ENCODE measurements around the gene OR14A2. TPM values are rescaled to one million over a fixed set of nuclear protein-coding genes. Genes with fewer than 3 reads are reported as not detected.
"Not testable (repeated sequence)": the region's sequence is repeated elsewhere in the genome, so short reads cannot be mapped to it uniquely, and the experiment has no call there.

Gene OR14A2
- total RNA-seq, 2 experiments from 2014 or later: not detected

DNA sequence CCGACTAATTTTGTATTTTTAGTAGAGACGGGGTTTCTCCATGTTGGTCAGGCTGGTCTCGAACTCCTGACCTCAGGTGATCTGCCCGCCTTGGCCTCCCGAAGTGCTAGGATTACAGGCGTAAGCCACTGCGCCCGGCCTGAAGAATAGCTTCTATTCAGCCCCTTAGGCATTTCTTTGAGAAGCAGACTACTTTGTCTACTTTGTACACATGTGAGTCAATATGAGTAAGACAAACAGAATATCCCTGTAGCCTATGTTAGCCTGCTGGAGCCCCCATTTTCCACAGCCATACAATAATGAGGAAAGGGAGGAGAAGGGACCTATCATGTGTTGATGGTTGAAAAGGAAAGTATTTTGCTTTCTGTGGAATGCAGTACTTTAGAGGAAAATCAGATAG lies 37.3 kb downstream of the OR14A2 start:
- H3K4me3 Mint-ChIP-seq; H3K27ac Mint-ChIP-seq; H3K4me1 Mint-ChIP-seq; H3K27me3 Mint-ChIP-seq; DNase-seq; ATAC-seq; CTCF ChIA-PET; H3K9me3 Mint-ChIP-seq (ENCODE audit: low read depth); H3K36me3 Mint-ChIP-seq: not testable (repeated sequence)

DNA sequence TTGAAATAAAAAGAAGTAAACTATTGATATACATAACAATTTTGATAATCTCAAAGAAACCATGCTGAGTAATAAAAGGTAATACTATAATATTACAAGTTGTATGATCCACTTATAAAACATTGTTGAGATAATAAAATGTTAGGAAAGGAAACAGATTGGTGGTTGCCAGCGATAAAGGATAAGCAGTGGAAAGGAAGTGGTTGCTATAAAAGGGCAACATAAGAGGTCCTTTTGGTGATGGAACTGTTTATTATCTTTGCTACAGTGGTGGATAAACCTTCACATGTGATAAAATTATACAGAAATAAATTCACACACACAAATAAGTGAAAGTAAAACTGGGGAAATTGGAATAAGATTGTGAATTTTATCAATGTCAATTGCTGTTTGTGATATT lies 46.6 kb downstream of the OR14A2 start:
- DNase-seq (no peak), ATAC-seq (no peak)
- CTCF ChIA-PET: no interaction called here
- Mint-ChIP-seq H3K36me3 (no peaks in the 10 kb centered on the region), H3K27ac (no peak overlapping the region), H3K4me1 (no peaks in the 10 kb centered on the region), H3K9me3 (ENCODE audit: low read depth) (peaks cover 7% of the 10 kb centered on the region), H3K4me3 (no peak overlapping the region), H3K27me3 (no peaks in the 10 kb centered on the region)

DNA sequence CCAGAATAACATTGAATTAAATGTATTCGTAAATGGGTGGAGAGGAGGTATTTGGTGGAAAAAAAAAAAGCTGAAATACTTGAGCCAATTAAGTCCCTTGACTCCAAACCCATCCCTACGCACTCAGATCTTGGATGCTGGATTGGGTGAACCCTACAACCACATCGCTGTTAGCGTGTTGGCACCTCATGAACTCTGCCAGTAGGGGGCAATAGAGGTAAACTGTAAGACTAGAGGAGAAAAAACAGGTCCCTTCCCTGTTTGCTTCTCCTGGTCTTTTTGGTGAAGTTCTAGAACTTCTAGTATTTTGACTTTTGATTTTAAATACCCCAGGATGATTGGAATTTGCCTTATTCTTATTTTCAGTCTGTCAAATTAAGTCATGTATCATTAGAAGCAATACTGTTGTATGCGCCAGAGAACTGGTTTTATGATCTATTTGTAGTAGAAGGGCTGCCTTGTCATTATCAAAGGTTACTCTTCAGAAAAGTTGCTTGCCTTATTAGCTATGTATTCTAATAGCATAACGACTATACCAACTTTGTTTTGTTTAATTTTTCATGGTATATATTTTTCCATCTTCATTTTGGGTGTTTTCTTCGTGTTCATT lies 66.5 kb downstream of the OR14A2 start:
- no peak overlapping the region for H3K4me3 Mint-ChIP-seq
- H3K27ac Mint-ChIP-seq: no peak overlapping the region
- H3K36me3 Mint-ChIP-seq: no peaks in the 10 kb centered on the region
- ATAC-seq (peak; percentile 55), DNase-seq (peak; percentile 51)
- H3K9me3 Mint-ChIP-seq (ENCODE audit: low read depth): no peaks in the 10 kb centered on the region
- no peaks in the 10 kb centered on the region for H3K27me3 Mint-ChIP-seq
- H3K4me1 Mint-ChIP-seq: no peaks in the 10 kb centered on the region
- CTCF ChIA-PET: no interaction called here

DNA sequence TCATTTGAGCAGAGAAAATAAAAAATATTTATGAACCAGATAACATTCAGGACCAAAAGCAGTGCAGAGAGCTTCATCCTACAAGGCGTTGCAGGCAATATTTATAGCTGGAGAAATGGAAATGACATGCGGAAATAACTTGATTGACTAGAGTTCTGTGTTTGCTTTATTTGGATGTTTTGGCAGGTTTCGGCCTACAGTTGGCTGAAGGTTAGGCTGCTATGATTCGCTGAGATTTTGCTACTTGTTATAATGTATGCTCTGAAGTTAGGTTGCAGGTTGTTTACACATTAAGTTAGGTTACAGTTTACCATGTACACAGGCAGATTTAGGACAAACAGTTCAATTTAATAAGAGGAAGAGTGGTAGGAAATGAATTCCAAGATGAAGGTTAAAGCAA lies 67.8 kb downstream of the OR14A2 start:
- Mint-ChIP-seq H3K4me1 (no peaks in the 10 kb centered on the region), H3K27ac (no peak overlapping the region), H3K27me3 (no peaks in the 10 kb centered on the region), H3K9me3 (ENCODE audit: low read depth) (no peaks in the 10 kb centered on the region), H3K36me3 (no peaks in the 10 kb centered on the region), H3K4me3 (no peak overlapping the region)
- no peak for DNase-seq
- ATAC-seq: no peak
- CTCF ChIA-PET: no interaction called here

DNA sequence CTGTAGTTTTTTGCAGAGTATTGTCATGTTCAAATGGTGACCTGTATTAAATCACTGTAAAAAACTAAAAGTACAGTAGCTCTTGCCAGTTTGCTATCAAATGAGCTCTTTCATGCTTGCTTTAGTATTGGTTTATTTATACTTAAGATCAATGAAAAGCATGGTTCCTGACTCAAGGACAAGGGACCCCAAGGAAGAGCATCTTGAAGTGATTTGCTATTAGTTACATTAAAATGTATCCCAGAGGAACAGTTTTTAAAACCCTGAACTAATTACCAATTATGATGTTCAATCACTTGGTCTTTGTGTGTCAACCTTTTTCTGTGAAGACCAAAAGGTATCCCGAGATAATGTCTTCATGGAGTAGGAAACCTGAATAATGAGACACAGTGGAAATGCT lies 68.3 kb downstream of the OR14A2 start, which contains the start of gene OR13G1:
TSS of gene OR13G1 (minus strand) at position 101 of the 400 bp plus-strand sequence. CDS start 6,698 bp downstream, outside the sequence.
- no peaks in the 10 kb centered on the region for H3K27me3 Mint-ChIP-seq
- H3K4me3 Mint-ChIP-seq: no peak within 1 kb of the TSS
- CTCF ChIA-PET: no interaction called here
- no peak within 1 kb of the TSS for H3K27ac Mint-ChIP-seq
- H3K36me3 Mint-ChIP-seq: no peaks in the 10 kb centered on the region
- no peaks in the 10 kb centered on the region for H3K4me1 Mint-ChIP-seq
- DNase-seq: no peak
- no peaks in the 10 kb centered on the region for H3K9me3 Mint-ChIP-seq (ENCODE audit: low read depth)
- no peak for ATAC-seq

Other genes starting within 250 kb of the OR14A2 start
- gene OR2C3, start 211.7 kb downstream of the OR14A2 start, total RNA-seq: not detected
- not detected for gene GCSAML, start 199.0 kb downstream of the OR14A2 start, total RNA-seq
- not detected for gene OR2G2, start 159.8 kb downstream of the OR14A2 start, total RNA-seq
- gene OR2G3, start 142.6 kb downstream of the OR14A2 start, total RNA-seq: not detected
- not detected for gene OR13G1, start 68.4 kb downstream of the OR14A2 start, total RNA-seq
- gene OR6F1, start 31.5 kb downstream of the OR14A2 start, total RNA-seq: not detected
- gene OR14K1, start 9.5 kb downstream of the OR14A2 start, total RNA-seq: not detected
- not detected for gene OR1C1, start 12.4 kb upstream of the OR14A2 start, total RNA-seq
- gene OR14A16, start 76.0 kb upstream of the OR14A2 start, total RNA-seq: not detected
- not detected for gene OR11L1, start 93.8 kb upstream of the OR14A2 start, total RNA-seq
- gene TRIM58, start 109.0 kb upstream of the OR14A2 start, total RNA-seq: under 1 TPM in 1 of 2 experiments, not detected in 1; 0.45 TPM
- not detected for gene OR2W3, start 147.4 kb upstream of the OR14A2 start, total RNA-seq
- gene OR2T8, start 172.1 kb upstream of the OR14A2 start, total RNA-seq: not detected
- not detected for gene OR2AJ1, start 176.7 kb upstream of the OR14A2 start, total RNA-seq
- gene OR2L8, start 200.7 kb upstream of the OR14A2 start, total RNA-seq: not detected
- gene OR2AK2, start 217.1 kb upstream of the OR14A2 start, total RNA-seq: not detected

Measured in activated CD8-positive, alpha-beta memory T cell treated with anti-CD3 and anti-CD28 coated beads, Interleukin-2, amount 10 ng/mL, durations not matched to agents 7 days and 5 days (primary cell).